Skeletal muscle satellite cell (primary cell): Measurements from ENCODE around the gene POLD4.

ENCODE experiments used
- H3K27me3 ChIP-seq: 2 replicates; pipeline ENCODE4 v1.7.0; 2013; ENCODE audit warnings: low read length; ENCODE audit not compliant: control insufficient read depth, insufficient read depth
- H3K36me3 ChIP-seq: 2 replicates; pipeline ENCODE4 v1.7.0; 2013; ENCODE audit warnings: mild to moderate bottlenecking, control low read depth, low read length; ENCODE audit not compliant: insufficient read depth
- H3K4me1 ChIP-seq: 2 replicates; pipeline ENCODE4 v1.7.0; 2013; ENCODE audit warnings: low read length; ENCODE audit not compliant: control insufficient read depth, insufficient read depth
- H3K4me2 ChIP-seq: 2 replicates; pipeline ENCODE4 v1.7.0; 2013; ENCODE audit warnings: mild to moderate bottlenecking, low read length
- H3K4me3 ChIP-seq: 2 replicates; pipeline ENCODE4 v1.7.0; 2013; ENCODE audit warnings: low read length
- H3K9ac ChIP-seq: 2 replicates; pipeline ENCODE4 v1.7.0; 2013; ENCODE audit warnings: mild to moderate bottlenecking, low read depth, low read length, moderate library complexity
- H3K9me3 ChIP-seq: replicated peaks from 2 replicates; pipeline ENCODE4 v1.7.0; 2013; ENCODE audit warnings: mild to moderate bottlenecking, control low read depth, low read length

The POLD4 gene

DNA sequence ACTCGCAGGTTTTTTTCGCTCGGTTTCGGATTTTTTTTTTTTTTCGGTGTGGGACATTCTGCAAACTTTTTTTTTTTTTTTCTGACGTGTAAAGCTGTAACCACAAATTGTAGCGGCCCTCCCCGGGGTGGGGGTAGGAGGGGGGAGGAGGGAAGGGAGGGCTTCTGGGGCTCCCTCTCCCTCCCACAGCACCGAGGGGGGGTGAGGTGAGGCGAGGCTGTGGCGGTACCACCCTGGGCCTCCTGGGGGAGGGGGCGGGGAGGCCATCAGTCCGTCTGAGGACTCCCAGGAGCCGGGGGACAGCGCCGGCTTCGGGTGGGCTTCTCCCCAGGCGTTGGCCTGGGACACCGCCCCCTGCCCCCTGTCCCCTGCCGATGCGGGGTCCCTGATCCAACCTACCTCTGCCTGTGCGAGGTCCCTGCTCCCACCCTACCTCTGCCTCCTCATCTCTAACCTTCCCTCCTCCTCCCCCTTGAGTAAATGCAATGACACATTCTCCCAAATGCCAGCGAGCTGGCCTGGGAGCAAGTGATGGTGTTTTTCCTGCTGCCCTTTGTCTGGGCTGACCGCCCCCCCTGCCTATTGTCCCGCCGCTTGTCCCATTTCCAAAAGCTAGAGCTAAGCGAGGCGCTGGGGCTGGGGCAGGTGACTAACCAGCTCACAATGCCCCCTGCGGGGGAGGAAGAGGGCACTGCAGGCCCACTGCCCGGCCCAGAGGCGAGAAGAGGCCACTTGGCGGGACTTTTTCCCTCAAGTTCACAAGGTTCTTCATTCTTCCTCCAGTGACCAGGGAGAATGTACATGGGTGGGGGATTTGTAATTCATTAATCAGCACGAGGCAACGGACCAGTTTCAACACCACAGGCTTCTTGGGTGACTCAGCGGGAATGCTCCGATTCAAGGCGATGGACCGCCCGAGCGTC lies 20.6 kb upstream of the POLD4 start:
- Histone ChIP-seq H3K4me2 (peak overlapping the region; percentile 74), H3K36me3 (no peaks in the 10 kb centered on the region), H3K4me3 (peak overlapping the region; percentile 79), H3K27me3 (no peaks in the 10 kb centered on the region), H3K9me3 (no peaks in the 10 kb centered on the region), H3K4me1 (peaks cover 68% of the 10 kb centered on the region), H3K9ac (peak overlapping the region; percentile 96)

DNA sequence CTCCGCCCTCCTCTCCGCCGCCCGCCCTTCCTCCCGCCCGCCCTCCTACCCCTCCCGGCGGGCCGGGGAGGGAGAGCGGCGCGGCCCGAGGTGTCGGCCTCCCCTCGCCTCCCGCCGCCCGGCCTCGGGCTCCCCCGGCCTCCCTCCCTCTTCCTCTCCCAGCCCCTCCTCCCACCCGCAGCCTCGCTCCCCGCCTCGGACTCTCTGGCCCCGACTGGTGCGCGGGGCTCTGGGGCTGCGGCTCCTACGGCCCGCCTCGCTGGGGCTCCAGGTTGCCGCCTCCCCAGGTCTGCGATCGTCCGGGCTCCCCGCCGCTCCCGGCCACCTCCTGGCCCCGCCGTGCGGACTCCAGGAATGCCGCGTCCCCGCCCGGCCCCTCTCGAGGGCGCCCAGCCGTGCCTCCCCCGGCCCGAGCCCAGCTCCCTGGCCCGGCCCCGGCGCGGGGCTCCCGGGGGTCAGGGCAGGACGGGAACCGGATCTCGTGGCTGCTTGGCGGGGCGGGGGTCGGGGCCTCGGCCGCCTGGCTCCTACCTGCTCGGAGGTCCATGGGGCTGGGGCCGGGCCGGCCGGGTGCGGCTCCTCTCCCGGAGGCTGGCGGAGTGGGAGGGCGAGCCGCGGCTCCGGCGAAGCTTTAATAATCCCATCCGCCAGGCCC lies 19.8 kb upstream of the POLD4 start, which contains the start of gene CLCF1:
Gene CLCF1, minus strand, starts transcription at position 606 of the 655 bp plus-strand sequence. Its CDS starts 59 bp downstream, at position 547.
- H3K9me3 ChIP-seq: no peaks in the 10 kb centered on the region
- H3K4me1 ChIP-seq: peaks cover 70% of the 10 kb centered on the region
- H3K27me3 ChIP-seq: no peaks in the 10 kb centered on the region
- H3K4me3 ChIP-seq: peak within 1 kb of the TSS; percentile 79
- H3K4me2 ChIP-seq: peak within 1 kb of the TSS; percentile 79
- peak within 1 kb of the TSS; percentile 96 for H3K9ac ChIP-seq
- H3K36me3 ChIP-seq: peaks cover 4% of the 10 kb centered on the region

DNA sequence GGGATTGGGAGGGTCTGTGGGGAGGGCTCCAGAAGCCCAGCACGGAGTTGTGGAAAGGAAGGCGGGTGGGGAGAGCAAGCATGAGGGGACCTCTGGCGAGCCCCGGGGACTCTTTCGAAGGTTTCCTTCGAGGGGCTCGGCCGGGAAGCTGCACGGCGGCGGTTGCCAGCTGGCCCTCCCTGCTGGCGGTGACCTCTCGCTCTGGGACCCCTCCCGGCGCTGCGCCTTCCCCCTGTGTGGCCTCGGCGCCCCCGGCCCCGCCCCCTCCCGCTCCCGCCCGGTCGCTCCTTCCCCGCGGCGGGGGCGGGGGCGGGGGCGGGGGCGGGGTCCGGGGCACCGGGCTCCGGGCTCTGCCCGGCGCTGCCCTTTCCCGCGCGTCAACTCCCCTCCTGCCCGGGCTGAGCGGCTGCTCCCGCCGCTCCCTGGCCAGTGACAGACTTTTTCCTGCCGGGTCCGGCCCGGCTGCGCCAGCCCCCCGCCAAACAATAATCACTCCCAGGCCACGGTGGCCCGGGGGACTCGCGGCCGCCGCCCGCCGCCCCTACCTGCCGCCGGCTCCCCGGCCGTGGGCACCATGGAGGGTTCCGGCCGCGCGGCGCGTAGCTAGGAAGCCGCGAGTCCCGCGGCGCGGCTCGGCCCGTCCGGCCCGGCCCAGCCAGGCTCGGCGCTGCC lies 19.1 kb upstream of the POLD4 start:
- Histone ChIP-seq H3K9ac (peak overlapping the region; percentile 96), H3K36me3 (peaks cover 9% of the 10 kb centered on the region), H3K4me3 (peak overlapping the region; percentile 79), H3K4me2 (peak overlapping the region; percentile 79), H3K27me3 (no peaks in the 10 kb centered on the region), H3K4me1 (peaks cover 71% of the 10 kb centered on the region), H3K9me3 (no peaks in the 10 kb centered on the region)

DNA sequence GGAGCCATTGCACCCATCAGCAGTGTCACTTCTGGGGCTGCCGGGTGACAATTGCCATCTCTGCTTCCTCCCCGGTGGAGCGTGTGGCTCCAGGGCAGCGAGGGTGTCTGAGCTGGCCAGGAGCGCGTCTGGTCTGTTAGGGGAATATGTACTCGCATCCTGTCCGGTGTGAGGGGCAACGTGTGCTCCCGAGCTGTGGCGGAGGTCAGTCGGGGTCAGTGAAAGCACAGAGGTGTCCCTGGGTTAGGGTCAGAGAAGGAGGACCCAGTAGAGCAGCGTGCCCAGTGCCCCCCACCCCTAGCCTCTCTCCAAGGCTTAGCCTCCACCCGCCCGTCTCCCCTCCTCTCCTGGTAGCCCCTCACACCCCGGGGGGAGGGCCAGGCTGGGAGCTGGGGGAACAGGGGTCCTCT lies 18.6 kb upstream of the POLD4 start:
- H3K36me3 ChIP-seq: peaks cover 9% of the 10 kb centered on the region
- H3K27me3 ChIP-seq: no peaks in the 10 kb centered on the region
- peak overlapping the region; percentile 79 for H3K4me2 ChIP-seq
- H3K4me1 ChIP-seq: peaks cover 71% of the 10 kb centered on the region
- H3K9ac ChIP-seq: peak overlapping the region; percentile 81
- no peaks in the 10 kb centered on the region for H3K9me3 ChIP-seq
- peak overlapping the region; percentile 79 for H3K4me3 ChIP-seq

DNA sequence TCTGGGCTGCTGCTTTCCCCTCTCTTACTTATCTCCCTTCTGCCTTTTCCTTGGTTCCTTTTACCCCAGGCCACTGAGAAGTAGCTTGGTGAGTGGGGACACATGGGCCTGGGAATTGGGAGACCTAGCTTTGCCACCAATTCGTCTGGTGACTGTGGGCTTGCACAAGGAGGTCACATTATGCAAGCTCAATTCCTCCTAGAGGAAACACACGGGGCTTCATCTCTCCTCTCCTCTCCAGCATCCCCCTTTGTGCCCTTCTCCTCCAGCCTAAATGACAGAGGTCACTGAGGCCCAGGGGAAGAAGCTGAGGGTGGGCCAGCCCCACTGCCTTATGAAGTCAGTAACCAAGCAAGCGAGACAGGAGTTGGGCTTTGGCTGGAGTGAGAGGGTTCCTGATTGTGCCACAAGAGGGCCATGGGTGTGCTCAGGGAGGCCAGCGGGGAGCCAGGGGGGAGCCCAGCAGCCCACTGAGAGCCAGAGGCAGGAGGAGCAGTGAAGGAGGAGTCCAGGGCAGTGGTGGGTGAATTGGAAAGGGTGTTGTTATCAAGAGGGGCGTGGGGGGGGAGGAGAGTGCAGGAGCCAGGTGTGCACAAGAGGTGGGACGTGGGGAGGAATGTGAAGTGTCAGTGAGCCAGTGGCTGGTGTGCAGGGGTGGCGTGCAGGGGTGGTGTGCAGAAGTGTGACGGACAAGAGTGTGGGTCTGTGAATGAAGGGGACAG lies 18.0 kb upstream of the POLD4 start:
- Histone ChIP-seq H3K36me3 (peaks cover 10% of the 10 kb centered on the region), H3K4me3 (peak overlapping the region; percentile 79), H3K4me2 (peak overlapping the region; percentile 79), H3K9ac (peak overlapping the region; percentile 81), H3K4me1 (peaks cover 74% of the 10 kb centered on the region), H3K9me3 (no peaks in the 10 kb centered on the region), H3K27me3 (no peaks in the 10 kb centered on the region)

DNA sequence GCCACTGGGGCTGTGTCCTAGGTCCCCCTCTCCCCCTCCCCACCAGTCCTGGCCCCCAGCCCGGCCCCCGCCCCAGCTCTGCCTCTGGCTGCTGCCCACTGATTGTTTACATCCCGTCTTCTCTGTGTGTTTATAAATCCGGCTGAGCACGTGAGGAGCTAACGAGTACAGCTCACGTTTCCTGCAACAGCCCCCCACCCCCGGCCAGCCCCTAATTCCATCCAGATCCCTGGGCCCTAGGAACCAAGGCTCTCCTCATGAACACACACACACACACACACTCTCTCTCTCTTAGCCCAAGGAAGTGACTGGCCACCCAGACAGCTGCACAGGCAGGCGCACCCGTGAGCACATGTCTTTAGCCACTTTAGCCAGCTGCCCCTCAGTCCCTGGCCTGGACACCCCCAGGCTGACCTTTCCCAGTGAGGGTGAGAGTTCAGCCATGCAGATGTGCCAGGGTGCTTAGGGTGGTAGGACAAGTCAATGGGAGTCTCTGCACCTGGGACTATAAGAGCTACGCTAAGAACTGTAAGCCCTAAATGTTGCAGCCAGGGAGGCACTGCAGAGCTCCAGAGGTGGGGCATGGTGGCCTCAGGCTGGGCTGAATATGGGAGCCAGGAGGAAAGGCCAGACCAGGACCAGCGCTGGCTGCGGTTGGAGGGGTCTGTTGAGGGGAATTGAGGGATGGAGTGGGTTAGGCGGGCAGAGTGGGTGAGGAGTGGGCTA lies 17.2 kb upstream of the POLD4 start:
- Histone ChIP-seq H3K4me1 (peaks cover 72% of the 10 kb centered on the region), H3K27me3 (no peaks in the 10 kb centered on the region), H3K9ac (peak overlapping the region; percentile 81), H3K36me3 (peaks cover 19% of the 10 kb centered on the region), H3K4me3 (peak overlapping the region; percentile 79), H3K9me3 (no peaks in the 10 kb centered on the region), H3K4me2 (peak overlapping the region; percentile 79)

DNA sequence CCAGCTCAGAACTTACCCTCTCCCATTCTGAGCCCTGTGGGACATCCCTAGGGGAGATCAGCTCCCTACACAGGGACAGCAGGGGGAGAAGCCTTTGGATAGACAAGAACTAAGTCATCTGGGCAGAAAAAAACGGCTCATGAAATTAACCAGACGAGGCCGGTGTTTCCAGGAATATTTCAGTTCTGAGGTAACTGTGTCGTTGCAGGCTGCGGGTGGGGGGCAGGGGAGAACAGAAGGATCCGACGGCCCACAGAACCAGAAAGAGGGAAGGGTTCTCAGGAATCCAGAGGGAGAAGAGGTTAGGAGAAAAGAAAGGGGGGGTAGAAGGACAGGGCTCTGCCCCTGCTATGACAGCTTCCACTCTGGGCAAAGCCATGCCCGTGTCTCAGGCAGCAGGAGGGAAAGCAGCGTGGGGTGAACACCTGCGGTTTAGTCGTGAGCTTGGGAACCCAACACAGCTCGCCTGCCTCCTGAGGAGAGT lies 16.5 kb upstream of the POLD4 start:
- no peaks in the 10 kb centered on the region for H3K27me3 ChIP-seq
- peaks cover 25% of the 10 kb centered on the region for H3K36me3 ChIP-seq
- H3K9ac ChIP-seq: peak overlapping the region; percentile 10
- H3K9me3 ChIP-seq: no peaks in the 10 kb centered on the region
- H3K4me3 ChIP-seq: peak overlapping the region; percentile 26
- H3K4me1 ChIP-seq: peaks cover 66% of the 10 kb centered on the region
- H3K4me2 ChIP-seq: peak overlapping the region; percentile 79

DNA sequence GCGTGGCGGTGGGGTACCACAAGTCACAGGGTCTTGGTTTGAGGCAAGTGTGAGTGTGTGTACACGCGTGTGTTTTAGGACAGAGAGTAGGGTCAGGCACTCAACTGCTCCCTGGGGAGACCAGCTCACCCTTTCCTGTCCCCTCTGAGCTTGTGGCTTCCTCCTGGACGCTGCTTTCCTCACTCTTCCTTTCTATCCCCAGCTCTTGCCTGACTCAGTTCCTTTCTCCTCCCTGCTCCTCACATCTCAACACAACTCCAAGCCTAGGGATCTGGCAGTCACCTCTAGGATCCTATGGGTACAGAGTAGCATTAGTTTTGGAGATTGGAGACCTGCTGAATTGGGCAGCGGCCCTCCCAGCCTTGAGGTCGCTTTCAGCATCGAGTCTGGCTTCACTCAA lies 15.9 kb upstream of the POLD4 start:
- peak overlapping the region; percentile 26 for H3K4me3 ChIP-seq
- H3K4me2 ChIP-seq: peak overlapping the region; percentile 79
- H3K36me3 ChIP-seq: peaks cover 31% of the 10 kb centered on the region
- H3K9ac ChIP-seq: peak overlapping the region; percentile 10
- peaks cover 61% of the 10 kb centered on the region for H3K4me1 ChIP-seq
- no peaks in the 10 kb centered on the region for H3K27me3 ChIP-seq
- H3K9me3 ChIP-seq: no peaks in the 10 kb centered on the region

DNA sequence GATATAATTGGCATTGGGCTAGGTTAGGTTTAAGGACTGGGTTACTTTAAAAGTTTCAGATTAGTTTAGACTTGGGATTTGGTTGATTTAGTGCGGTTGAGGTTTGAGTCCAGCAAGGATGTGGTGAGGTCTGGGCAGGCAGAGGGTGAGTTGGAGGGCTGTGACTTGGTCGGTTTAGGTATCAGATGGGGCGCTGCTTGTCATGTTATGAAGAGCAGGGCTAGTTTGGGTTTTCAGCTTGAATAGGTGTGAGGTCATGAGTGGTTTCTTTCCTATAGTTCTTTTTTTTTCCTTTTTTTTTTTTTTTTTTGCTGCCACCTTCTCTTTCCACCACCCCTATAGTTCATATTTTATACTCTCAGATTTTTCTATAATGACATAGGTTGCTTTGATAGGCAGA lies 15.3 kb upstream of the POLD4 start:
- Histone ChIP-seq H3K27me3 (no peaks in the 10 kb centered on the region), H3K4me2 (peak overlapping the region; percentile 79), H3K9ac (peak overlapping the region; percentile 19), H3K4me1 (peaks cover 61% of the 10 kb centered on the region), H3K9me3 (no peaks in the 10 kb centered on the region), H3K4me3 (peak overlapping the region; percentile 17), H3K36me3 (peaks cover 38% of the 10 kb centered on the region)

DNA sequence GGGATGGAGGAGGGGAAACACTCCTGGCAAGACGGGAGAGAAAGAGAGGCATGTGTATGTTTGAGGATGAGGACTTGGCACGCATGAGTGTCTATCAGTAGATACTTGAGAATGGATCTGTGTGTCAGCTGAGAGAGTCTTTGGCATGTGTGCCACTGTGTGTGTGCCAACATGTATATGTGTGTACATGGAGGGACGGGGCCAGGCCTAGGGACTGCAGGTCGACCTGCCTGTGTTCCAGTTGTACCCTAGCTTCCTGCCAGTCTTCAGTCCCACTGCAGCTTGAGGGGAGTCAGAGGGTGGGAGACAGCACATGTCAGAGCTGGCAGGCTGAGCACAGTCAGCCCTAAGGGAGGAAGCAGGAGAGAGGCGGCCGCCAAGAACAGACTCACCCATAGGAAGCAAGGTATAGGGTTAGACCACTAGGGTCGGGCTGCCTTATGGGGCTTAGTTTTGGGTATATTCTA lies 14.4 kb upstream of the POLD4 start:
- Histone ChIP-seq H3K4me3 (no peak overlapping the region), H3K27me3 (no peaks in the 10 kb centered on the region), H3K36me3 (peaks cover 40% of the 10 kb centered on the region), H3K4me2 (peak overlapping the region; percentile 63), H3K9me3 (no peaks in the 10 kb centered on the region), H3K4me1 (peaks cover 61% of the 10 kb centered on the region), H3K9ac (peak overlapping the region; percentile 6)
